Vagina (tissue), 2 donors: ENCODE measurements around the gene ALKBH8.

Experiments used
- POLR2A ChIP-seq, 2 donors: fragments of 450-650 bp; IDR thresholded peaks; one replicate each; pipeline ENCODE4 v1.6.1; 2017; ENCODE audit warnings: antibody characterized with exemption in 2 of 2, mild to moderate bottlenecking in 2 of 2, moderate library complexity in 2 of 2
- POLR2AphosphoS5 ChIP-seq, 2 donors: sonication (generic); formaldehyde crosslinking; IDR thresholded peaks; one replicate each; pipeline ENCODE4 v1.9.0; 2017; ENCODE audit warnings: antibody characterized with exemption in 2 of 2, mild to moderate bottlenecking in 2 of 2, low read depth in 1 of 2; ENCODE audit not compliant: insufficient read depth in 1 of 2
- TF ChIP-seq, protein P1 (sequence below), 3 experiments: fragments of 450-650 bp in 2 of 3; fragments of 200-600 bp in 1 of 3; sonication (generic) in 1 of 3; IDR thresholded peaks; one replicate each; pipeline ENCODE4 v1.5.1; 2017 to 2019; ENCODE audit warnings: antibody characterized with exemption in 3 of 3, mild to moderate bottlenecking in 2 of 3, moderate library complexity in 2 of 3

DNA sequence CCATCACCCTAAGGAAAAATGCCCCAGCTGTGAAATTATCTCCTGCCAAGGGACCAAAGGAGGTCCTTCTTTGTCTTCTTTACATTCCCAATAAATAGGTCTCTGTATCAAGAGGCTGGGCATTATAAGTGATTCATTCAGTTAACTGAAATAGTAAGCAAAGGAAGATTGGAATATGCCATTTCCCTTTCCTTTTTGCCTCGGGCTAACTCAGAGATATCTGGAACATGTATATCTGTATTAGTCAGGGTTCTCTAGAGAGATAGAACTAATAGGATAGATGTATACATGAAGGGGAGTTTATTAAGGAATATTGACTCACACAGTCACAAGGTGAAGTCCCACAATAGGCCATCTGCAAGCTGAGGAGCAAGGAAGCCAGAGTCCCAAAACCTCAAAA, 92.6 kb downstream of the ALKBH8 start:
- TF ChIP-seq POLR2A (IDR thresholded peaks at IDR 0.05) (no peak), POLR2AphosphoS5 (IDR thresholded peaks at IDR 0.05; ENCODE audit: insufficient read depth in 1 of 2, low read depth in 1 of 2) (no peak)
- TF ChIP-seq, protein P1, sequence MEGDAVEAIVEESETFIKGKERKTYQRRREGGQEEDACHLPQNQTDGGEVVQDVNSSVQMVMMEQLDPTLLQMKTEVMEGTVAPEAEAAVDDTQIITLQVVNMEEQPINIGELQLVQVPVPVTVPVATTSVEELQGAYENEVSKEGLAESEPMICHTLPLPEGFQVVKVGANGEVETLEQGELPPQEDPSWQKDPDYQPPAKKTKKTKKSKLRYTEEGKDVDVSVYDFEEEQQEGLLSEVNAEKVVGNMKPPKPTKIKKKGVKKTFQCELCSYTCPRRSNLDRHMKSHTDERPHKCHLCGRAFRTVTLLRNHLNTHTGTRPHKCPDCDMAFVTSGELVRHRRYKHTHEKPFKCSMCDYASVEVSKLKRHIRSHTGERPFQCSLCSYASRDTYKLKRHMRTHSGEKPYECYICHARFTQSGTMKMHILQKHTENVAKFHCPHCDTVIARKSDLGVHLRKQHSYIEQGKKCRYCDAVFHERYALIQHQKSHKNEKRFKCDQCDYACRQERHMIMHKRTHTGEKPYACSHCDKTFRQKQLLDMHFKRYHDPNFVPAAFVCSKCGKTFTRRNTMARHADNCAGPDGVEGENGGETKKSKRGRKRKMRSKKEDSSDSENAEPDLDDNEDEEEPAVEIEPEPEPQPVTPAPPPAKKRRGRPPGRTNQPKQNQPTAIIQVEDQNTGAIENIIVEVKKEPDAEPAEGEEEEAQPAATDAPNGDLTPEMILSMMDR (IDR thresholded peaks at IDR 0.05), result no peak
